Measurements from ENCODE around the gene PFKL.
A peak's percentile ranks its signal among the peaks of the same experiment; 100 is the strongest.

PFKL gene

DNA sequence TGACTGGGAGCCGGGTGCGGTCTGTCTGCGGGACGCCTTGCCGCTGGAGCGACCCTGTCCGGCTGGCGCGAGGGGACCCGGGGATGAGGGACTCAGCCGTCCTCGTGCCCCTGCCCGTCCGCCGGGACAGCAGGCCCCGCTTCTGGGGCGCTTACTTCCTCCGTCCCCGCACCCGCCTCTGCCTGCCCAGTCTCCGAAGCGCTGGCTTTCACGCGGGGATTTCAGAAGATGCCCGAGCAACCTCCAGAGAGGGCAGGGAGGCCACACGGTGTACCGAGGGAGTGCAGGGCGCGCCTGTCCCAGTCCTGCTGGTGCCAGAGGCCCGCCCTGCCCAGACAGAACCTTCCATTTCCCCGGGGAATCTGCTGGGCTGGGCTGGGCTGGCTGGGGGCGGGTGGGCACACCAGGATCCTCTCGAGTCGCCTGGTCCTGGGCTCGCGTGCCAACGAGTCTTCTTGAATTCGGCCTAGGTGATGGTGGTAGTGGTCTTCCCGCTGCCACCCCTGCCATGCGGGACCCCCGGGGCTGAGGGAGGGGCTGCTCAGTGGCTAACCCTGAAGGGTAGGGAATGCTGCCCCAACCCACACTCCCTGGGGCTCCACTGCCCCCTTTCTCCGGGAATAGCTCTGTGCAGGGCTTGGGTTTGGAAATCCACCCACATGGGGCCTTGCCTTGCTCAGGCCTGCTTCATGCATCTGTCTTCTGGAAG lies 51.1 kb downstream of the PFKL start:
- TF ChIP-seq, protein P1, sequence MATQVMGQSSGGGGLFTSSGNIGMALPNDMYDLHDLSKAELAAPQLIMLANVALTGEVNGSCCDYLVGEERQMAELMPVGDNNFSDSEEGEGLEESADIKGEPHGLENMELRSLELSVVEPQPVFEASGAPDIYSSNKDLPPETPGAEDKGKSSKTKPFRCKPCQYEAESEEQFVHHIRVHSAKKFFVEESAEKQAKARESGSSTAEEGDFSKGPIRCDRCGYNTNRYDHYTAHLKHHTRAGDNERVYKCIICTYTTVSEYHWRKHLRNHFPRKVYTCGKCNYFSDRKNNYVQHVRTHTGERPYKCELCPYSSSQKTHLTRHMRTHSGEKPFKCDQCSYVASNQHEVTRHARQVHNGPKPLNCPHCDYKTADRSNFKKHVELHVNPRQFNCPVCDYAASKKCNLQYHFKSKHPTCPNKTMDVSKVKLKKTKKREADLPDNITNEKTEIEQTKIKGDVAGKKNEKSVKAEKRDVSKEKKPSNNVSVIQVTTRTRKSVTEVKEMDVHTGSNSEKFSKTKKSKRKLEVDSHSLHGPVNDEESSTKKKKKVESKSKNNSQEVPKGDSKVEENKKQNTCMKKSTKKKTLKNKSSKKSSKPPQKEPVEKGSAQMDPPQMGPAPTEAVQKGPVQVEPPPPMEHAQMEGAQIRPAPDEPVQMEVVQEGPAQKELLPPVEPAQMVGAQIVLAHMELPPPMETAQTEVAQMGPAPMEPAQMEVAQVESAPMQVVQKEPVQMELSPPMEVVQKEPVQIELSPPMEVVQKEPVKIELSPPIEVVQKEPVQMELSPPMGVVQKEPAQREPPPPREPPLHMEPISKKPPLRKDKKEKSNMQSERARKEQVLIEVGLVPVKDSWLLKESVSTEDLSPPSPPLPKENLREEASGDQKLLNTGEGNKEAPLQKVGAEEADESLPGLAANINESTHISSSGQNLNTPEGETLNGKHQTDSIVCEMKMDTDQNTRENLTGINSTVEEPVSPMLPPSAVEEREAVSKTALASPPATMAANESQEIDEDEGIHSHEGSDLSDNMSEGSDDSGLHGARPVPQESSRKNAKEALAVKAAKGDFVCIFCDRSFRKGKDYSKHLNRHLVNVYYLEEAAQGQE (IDR thresholded peaks at IDR 0.05; ENCODE audit: insufficient replicate concordance, low read depth), result no peak
- no peak for TF ChIP-seq GABPA (IDR thresholded peaks at IDR 0.05; ENCODE audit: low read depth)
- TF ChIP-seq, protein P2, sequence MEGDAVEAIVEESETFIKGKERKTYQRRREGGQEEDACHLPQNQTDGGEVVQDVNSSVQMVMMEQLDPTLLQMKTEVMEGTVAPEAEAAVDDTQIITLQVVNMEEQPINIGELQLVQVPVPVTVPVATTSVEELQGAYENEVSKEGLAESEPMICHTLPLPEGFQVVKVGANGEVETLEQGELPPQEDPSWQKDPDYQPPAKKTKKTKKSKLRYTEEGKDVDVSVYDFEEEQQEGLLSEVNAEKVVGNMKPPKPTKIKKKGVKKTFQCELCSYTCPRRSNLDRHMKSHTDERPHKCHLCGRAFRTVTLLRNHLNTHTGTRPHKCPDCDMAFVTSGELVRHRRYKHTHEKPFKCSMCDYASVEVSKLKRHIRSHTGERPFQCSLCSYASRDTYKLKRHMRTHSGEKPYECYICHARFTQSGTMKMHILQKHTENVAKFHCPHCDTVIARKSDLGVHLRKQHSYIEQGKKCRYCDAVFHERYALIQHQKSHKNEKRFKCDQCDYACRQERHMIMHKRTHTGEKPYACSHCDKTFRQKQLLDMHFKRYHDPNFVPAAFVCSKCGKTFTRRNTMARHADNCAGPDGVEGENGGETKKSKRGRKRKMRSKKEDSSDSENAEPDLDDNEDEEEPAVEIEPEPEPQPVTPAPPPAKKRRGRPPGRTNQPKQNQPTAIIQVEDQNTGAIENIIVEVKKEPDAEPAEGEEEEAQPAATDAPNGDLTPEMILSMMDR (IDR thresholded peaks at IDR 0.05; ENCODE audit: insufficient read depth, low read length), result no peak
- TF ChIP-seq SPI1 (IDR thresholded peaks at IDR 0.05; ENCODE audit: borderline replicate concordance, low read depth), result no peak
- TF ChIP-seq POLR2AphosphoS5 (IDR thresholded peaks at IDR 0.05; ENCODE audit: low read depth), result no peak
- H3K27me3 ChIP-seq (ENCODE audit: insufficient read depth, poor library complexity, severe bottlenecking), result no peaks in the 10 kb centered on the region
- peak overlapping the region; percentile 39 for H3K4me3 ChIP-seq (replicated peaks; ENCODE audit: insufficient read depth, low read length)
- H3K27ac ChIP-seq (replicated peaks), result peak overlapping the region; percentile 99
- DNase-seq (ENCODE audit: low read depth in 1 of 2, low spot score in 1 of 2), result peak in 1 of 2 experiments; percentile 34

DNA sequence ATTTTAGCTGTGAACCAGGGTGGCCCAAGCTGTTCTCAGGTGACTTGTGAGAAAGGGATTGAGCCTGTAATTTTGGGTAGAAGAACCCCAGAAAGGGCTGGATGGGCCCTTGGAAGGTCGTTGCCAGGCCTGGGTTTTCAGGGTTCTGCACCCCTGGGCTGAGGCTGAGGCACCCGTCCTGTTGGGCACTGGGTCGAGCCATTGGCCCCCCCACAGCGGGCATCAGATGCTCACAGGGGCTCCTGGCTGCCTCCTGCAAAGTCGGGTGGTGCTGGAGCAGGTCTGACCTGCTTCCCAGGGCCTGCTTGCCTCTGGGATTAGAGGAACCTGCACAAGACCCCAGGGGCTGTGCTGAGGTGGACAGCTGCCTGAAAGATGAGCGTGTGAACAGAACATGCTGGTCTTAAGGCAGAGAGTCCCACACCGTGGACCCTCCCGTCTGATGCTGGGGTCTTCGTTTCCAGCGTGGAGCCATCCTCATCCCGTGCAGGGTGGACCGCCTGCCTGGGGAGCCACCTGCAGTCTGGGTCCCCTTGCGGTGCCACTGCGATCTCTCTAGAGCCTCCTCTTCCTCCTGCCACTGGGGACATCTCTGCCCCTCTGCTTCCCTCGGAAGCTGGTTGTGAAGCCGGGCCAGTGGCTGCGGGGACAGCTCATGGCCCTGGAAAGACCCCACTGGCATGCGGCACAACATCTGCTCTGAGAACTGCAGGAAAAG lies 51.8 kb downstream of the PFKL start:
- Histone ChIP-seq H3K4me3 (replicated peaks; ENCODE audit: insufficient read depth, low read length) (peak overlapping the region; percentile 39), H3K27me3 (ENCODE audit: insufficient read depth, poor library complexity, severe bottlenecking) (no peaks in the 10 kb centered on the region), H3K27ac (replicated peaks) (peak overlapping the region; percentile 99)
- TF ChIP-seq, protein P2 (IDR thresholded peaks at IDR 0.05; ENCODE audit: insufficient read depth, low read length), result no peak
- TF ChIP-seq SPI1 (IDR thresholded peaks at IDR 0.05; ENCODE audit: borderline replicate concordance, low read depth) (no peak), POLR2AphosphoS5 (IDR thresholded peaks at IDR 0.05; ENCODE audit: low read depth) (no peak), GABPA (IDR thresholded peaks at IDR 0.05; ENCODE audit: low read depth) (no peak)
- TF ChIP-seq, protein P1 (IDR thresholded peaks at IDR 0.05; ENCODE audit: insufficient replicate concordance, low read depth), result no peak
- no peak for DNase-seq (ENCODE audit: low read depth in 1 of 2, low spot score in 1 of 2)

DNA sequence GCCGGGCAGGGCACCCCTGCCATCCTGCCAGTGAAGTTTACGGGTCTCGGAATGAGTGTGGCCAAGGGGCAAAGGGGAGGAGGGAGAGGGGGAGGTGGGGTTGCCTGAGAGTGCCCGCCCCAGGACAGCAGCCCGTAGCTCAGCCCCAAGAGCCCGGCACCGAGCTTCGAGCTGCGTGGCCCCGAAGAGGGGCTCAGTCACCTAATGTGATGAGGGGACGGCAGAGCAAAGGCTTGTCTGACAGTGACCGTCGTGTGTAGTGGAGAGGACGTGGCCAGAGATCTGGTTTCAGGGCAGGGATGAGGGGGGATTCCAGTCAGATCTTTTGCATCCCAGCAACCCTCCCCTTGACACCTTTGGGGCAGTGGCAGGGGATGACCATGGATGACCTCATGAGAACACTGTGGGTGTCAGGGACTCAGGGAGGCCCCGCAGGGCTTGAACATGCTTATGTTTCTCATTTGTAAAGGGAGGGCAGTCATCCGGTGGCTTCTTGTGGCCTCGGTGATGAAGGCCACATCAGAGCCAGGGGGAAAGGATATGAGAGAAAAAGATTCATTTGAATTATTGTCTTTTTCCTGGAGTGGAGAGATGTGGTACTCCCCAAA lies 52.5 kb downstream of the PFKL start:
- H3K27me3 ChIP-seq (ENCODE audit: insufficient read depth, poor library complexity, severe bottlenecking), result no peaks in the 10 kb centered on the region
- peak overlapping the region; percentile 99 for H3K27ac ChIP-seq (replicated peaks)
- TF ChIP-seq, protein P1 (IDR thresholded peaks at IDR 0.05; ENCODE audit: insufficient replicate concordance, low read depth), result no peak
- TF ChIP-seq, protein P2 (IDR thresholded peaks at IDR 0.05; ENCODE audit: insufficient read depth, low read length), result no peak
- TF ChIP-seq SPI1 (IDR thresholded peaks at IDR 0.05; ENCODE audit: borderline replicate concordance, low read depth), result no peak
- TF ChIP-seq POLR2AphosphoS5 (IDR thresholded peaks at IDR 0.05; ENCODE audit: low read depth), result no peak
- TF ChIP-seq GABPA (IDR thresholded peaks at IDR 0.05; ENCODE audit: low read depth), result no peak
- peak in 1 of 2 experiments; percentile 23 for DNase-seq (ENCODE audit: low read depth in 1 of 2, low spot score in 1 of 2)
- peak overlapping the region; percentile 39 for H3K4me3 ChIP-seq (replicated peaks; ENCODE audit: insufficient read depth, low read length)

Data from HL-60 (cell line).